Measurements from ENCODE around the gene BCL2L12.
"Not testable (repeated sequence)": the region's sequence is repeated elsewhere in the genome, so short reads cannot be mapped to it uniquely, and the experiment has no call there.

The BCL2L12 gene

DNA sequence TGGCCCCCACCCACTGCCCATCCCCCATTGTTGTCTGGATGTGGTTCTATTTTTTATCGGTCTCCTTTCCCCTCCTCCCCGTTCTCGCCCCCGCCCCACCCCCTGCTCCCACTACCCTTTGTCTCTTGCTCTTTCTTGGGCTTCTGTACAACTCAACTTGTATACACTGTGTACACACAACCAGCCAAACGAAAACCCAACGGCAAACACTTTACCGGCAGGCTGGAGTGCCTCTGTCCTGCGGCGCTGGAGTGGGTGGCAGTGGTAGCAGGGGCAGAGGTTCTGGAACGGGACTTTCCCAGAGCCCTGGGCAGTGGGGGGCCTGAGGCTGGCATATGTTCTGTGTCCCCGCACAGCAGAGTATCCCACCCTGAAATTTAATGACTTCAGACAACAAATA lies 39.5 kb upstream of the BCL2L12 start:
- H3K9me3 ChIP-seq (ENCODE audit: control insufficient read depth, low read length), result no peaks in the 10 kb centered on the region
- no peak overlapping the region for H3K27ac ChIP-seq
- TF ChIP-seq, protein P1, sequence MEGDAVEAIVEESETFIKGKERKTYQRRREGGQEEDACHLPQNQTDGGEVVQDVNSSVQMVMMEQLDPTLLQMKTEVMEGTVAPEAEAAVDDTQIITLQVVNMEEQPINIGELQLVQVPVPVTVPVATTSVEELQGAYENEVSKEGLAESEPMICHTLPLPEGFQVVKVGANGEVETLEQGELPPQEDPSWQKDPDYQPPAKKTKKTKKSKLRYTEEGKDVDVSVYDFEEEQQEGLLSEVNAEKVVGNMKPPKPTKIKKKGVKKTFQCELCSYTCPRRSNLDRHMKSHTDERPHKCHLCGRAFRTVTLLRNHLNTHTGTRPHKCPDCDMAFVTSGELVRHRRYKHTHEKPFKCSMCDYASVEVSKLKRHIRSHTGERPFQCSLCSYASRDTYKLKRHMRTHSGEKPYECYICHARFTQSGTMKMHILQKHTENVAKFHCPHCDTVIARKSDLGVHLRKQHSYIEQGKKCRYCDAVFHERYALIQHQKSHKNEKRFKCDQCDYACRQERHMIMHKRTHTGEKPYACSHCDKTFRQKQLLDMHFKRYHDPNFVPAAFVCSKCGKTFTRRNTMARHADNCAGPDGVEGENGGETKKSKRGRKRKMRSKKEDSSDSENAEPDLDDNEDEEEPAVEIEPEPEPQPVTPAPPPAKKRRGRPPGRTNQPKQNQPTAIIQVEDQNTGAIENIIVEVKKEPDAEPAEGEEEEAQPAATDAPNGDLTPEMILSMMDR (IDR thresholded peaks at IDR 0.05), result no peak
- H3K36me3 ChIP-seq (ENCODE audit: control insufficient read depth, insufficient read depth, low read length), result no peaks in the 10 kb centered on the region
- no peak overlapping the region for H3K4me2 ChIP-seq (ENCODE audit: low read length)
- no peaks in the 10 kb centered on the region for H3K27me3 ChIP-seq (ENCODE audit: control insufficient read depth, insufficient read depth, low read length)
- H3K79me2 ChIP-seq, result peaks cover 4% of the 10 kb centered on the region
- H3K4me3 ChIP-seq (ENCODE audit: low read depth, low read length), result no peak overlapping the region
- H3K9ac ChIP-seq, result no peak overlapping the region
- no peak overlapping the region for H2AFZ ChIP-seq
- H3K4me1 ChIP-seq, result peaks cover 6% of the 10 kb centered on the region

DNA sequence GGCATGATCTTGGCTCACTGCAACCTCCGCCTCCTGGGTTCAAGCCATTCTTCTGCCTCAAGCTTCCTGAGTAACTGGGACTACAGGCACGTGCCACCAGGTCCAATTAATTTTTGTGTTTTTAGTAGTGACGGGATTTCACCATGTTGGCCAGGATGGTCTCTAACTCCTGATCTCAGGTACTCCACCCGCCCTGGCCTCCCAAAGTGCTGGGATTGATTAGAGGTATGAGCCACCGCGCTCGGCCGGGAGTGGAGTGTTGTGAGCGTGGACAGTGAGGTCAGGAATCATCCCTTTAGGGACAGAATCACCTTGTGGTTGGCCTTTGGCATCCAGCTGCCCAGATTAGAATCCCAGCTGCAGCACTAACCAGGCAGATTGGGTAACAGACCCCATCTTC lies 36.1 kb upstream of the BCL2L12 start:
- no peak overlapping the region for H3K4me3 ChIP-seq (ENCODE audit: low read depth, low read length)
- no peaks in the 10 kb centered on the region for H3K9me3 ChIP-seq (ENCODE audit: control insufficient read depth, low read length)
- TF ChIP-seq, protein P1 (IDR thresholded peaks at IDR 0.05), result no peak
- H3K27me3 ChIP-seq (ENCODE audit: control insufficient read depth, insufficient read depth, low read length), result no peaks in the 10 kb centered on the region
- no peak overlapping the region for H3K4me2 ChIP-seq (ENCODE audit: low read length)
- no peak overlapping the region for H3K9ac ChIP-seq
- no peaks in the 10 kb centered on the region for H3K36me3 ChIP-seq (ENCODE audit: control insufficient read depth, insufficient read depth, low read length)
- H3K79me2 ChIP-seq, result no peaks in the 10 kb centered on the region
- H3K27ac ChIP-seq, result no peak overlapping the region
- H2AFZ ChIP-seq, result no peak overlapping the region
- H3K4me1 ChIP-seq, result peaks cover 6% of the 10 kb centered on the region

DNA sequence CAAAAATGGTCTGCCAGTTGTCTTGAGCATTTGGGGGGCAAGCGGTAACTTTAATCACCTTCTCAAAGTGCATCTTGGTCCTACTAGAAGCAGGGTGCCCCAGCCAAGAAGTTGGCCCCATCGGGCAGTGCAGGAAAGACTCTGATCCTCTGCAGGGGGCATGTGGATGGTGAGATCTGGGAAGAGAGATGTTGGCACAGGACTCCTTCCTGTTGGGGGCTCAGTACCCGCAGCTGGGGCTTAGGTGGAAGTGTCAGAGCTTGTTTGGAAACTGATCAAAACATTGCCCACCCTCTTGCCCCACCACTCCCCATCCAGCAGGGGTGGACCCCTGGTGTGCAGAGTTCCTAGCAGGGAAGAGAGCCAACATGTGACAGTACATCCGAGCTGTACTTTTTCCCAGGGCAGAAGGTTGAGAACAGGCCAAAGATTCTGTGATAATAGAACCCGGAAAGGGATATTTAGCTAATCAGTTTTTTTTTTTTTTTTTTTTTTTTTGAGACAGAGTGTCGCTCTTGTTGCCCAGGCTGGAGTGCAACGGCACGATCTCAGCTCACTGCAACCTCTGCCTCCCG lies 34.6 kb upstream of the BCL2L12 start:
- Histone ChIP-seq H3K27ac (no peak overlapping the region), H2AFZ (no peak overlapping the region), H3K9ac (no peak overlapping the region), H3K4me1 (peaks cover 6% of the 10 kb centered on the region), H3K4me2 (ENCODE audit: low read length) (no peak overlapping the region), H3K79me2 (no peaks in the 10 kb centered on the region), H3K27me3 (ENCODE audit: control insufficient read depth, insufficient read depth, low read length) (no peaks in the 10 kb centered on the region), H3K36me3 (ENCODE audit: control insufficient read depth, insufficient read depth, low read length) (no peaks in the 10 kb centered on the region), H3K4me3 (ENCODE audit: low read depth, low read length) (no peak overlapping the region), H3K9me3 (ENCODE audit: control insufficient read depth, low read length) (no peaks in the 10 kb centered on the region)
- TF ChIP-seq, protein P1 (IDR thresholded peaks at IDR 0.05), result no peak

DNA sequence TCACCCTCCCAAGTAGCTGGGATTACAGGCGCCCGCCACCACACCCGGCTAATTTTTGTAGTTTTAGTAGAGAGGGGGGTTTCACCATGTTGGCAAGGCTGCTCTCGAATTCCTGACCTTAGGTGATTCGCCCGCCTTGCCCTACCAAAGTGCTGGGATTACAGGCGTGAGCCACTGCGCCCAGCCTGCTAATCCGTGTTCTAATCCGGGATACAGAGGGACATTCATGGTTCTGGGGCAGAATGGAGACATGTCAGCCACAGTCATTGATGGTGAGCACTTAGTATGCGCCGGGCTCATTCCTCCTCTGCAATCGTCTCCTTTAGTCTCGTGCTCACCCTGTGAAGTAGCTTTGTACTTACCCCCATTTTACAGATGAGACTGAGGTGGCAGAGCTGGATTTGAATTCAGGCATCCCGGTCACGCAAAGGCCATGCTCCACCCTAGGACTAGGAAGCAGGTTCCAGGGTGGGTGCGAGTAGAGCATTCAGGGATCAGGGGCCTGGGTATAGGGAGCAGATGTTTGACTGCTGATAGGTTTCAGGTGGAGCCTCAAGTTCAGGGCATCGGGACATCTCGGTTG lies 34.0 kb upstream of the BCL2L12 start:
- Histone ChIP-seq H3K4me2 (ENCODE audit: low read length) (no peak overlapping the region), H3K36me3 (ENCODE audit: control insufficient read depth, insufficient read depth, low read length) (no peaks in the 10 kb centered on the region), H2AFZ (no peak overlapping the region), H3K27me3 (ENCODE audit: control insufficient read depth, insufficient read depth, low read length) (no peaks in the 10 kb centered on the region), H3K9ac (no peak overlapping the region), H3K4me3 (ENCODE audit: low read depth, low read length) (no peak overlapping the region), H3K4me1 (peaks cover 6% of the 10 kb centered on the region), H3K27ac (peak overlapping the region; percentile 25), H3K79me2 (no peaks in the 10 kb centered on the region), H3K9me3 (ENCODE audit: control insufficient read depth, low read length) (no peaks in the 10 kb centered on the region)
- TF ChIP-seq, protein P1 (IDR thresholded peaks at IDR 0.05), result no peak

DNA sequence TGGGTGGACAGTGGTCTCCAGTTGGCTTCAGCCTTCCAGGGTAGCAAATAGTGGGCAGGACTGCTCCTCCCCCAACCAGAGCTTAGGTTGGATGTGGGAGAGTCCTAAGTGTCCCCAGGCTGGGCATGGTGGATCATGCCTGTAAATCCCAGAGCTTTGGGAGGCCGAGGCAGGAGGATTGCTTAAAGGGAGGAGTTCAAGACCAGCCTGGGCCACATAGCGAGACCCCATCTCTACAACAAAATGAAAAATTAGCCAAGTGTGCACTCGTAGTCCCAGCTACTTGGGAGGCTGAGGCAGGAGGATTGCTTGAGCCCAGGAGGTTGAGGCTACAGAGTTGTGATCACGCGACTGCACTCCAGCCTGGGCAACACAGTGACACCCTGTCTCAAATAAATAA lies 33.2 kb upstream of the BCL2L12 start:
- TF ChIP-seq, protein P1 (IDR thresholded peaks at IDR 0.05), result no peak
- Histone ChIP-seq H3K9ac (no peak overlapping the region), H3K27ac (no peak overlapping the region), H3K9me3 (ENCODE audit: control insufficient read depth, low read length) (no peaks in the 10 kb centered on the region), H3K4me1 (peaks cover 6% of the 10 kb centered on the region), H2AFZ (no peak overlapping the region), H3K79me2 (no peaks in the 10 kb centered on the region), H3K36me3 (ENCODE audit: control insufficient read depth, insufficient read depth, low read length) (no peaks in the 10 kb centered on the region), H3K4me3 (ENCODE audit: low read depth, low read length) (no peak overlapping the region), H3K4me2 (ENCODE audit: low read length) (no peak overlapping the region), H3K27me3 (ENCODE audit: control insufficient read depth, insufficient read depth, low read length) (no peaks in the 10 kb centered on the region)

DNA sequence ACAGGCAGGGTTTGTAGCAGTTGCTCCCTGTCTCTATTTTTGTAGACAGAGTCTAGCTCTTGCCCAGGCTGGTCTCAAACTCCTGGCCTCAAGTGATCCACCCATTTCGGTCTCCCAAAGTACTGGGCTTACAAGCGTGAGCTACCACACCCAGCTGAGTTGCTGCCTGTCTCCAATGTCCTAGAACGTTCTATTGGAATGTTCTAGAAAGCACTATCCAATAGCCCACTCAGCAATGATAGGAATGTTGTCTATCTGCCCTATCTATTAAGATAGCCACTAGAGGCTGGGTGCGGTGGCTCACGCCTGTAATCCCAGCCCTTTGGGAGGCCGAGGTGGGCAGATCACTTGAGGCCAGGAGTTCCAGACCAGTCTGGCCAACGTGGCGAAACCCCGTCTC lies 32.5 kb upstream of the BCL2L12 start:
- not testable (repeated sequence) for H3K4me3 ChIP-seq (ENCODE audit: low read depth, low read length); H3K36me3 ChIP-seq (ENCODE audit: control insufficient read depth, insufficient read depth, low read length); H3K9ac ChIP-seq; H3K27ac ChIP-seq; H3K27me3 ChIP-seq (ENCODE audit: control insufficient read depth, insufficient read depth, low read length); H2AFZ ChIP-seq; H3K4me2 ChIP-seq (ENCODE audit: low read length); H3K4me1 ChIP-seq; H3K79me2 ChIP-seq; H3K9me3 ChIP-seq (ENCODE audit: control insufficient read depth, low read length)
